ENCODE measurements around the gene DPEP1. TPM values are rescaled to one million over a fixed set of nuclear protein-coding genes. Genes with fewer than 3 reads are reported as not detected.

Gene DPEP1
- total and polyA plus RNA-seq, 2 donors from 2014 or later, result 24.2 to 433 TPM

- H3K27ac ChIP-seq (ENCODE audit: low read depth in 2 of 2, low read length in 2 of 2), result no peak within 1 kb of the TSS
- DNase-seq (peak in 4 of 5 donors; percentile 43 to 73 (median 58)), FAIRE-seq (no peak)
- H3K36me3 ChIP-seq (ENCODE audit: control insufficient read depth in 2 of 3, insufficient read depth in 3 of 3, low read length in 3 of 3), result no peaks in the 10 kb centered on the region
- TF ChIP-seq, protein P1, sequence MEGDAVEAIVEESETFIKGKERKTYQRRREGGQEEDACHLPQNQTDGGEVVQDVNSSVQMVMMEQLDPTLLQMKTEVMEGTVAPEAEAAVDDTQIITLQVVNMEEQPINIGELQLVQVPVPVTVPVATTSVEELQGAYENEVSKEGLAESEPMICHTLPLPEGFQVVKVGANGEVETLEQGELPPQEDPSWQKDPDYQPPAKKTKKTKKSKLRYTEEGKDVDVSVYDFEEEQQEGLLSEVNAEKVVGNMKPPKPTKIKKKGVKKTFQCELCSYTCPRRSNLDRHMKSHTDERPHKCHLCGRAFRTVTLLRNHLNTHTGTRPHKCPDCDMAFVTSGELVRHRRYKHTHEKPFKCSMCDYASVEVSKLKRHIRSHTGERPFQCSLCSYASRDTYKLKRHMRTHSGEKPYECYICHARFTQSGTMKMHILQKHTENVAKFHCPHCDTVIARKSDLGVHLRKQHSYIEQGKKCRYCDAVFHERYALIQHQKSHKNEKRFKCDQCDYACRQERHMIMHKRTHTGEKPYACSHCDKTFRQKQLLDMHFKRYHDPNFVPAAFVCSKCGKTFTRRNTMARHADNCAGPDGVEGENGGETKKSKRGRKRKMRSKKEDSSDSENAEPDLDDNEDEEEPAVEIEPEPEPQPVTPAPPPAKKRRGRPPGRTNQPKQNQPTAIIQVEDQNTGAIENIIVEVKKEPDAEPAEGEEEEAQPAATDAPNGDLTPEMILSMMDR (IDR thresholded peaks at IDR 0.05; ENCODE audit: borderline replicate concordance, extremely low read depth, insufficient read depth), result no peak
- H3K4me3 ChIP-seq (ENCODE audit: low read length in 3 of 3), result no peak within 1 kb of the TSS
- H3K27me3 ChIP-seq (ENCODE audit: control insufficient read depth, insufficient read depth, low read length), result no peaks in the 10 kb centered on the region
- intact Hi-C loops (cut with DNase I), result loop anchor here (10.0 kb wide), 1 partner anchor 69 kb away; no protein-coding TSS in a partner anchor
- no peak within 1 kb of the TSS for H3K9ac ChIP-seq (ENCODE audit: low read length in 3 of 3)
- peaks cover 0 to 10% (median 8%) of the 10 kb centered on the region in 3 donors for H3K4me1 ChIP-seq (ENCODE audit: control insufficient read depth in 2 of 3, insufficient read depth in 2 of 3, low read depth in 1 of 3, low read length in 3 of 3)
- H3K9me3 ChIP-seq (ENCODE audit: control insufficient read depth in 2 of 3, insufficient read depth in 1 of 3, low read length in 3 of 3), result no peaks in the 10 kb centered on the region
These were observed 37.9 kb upstream of the DPEP1 start, which contains the start of gene CPNE7 for GRCh38 chr16:89575247-89576152. Gene CPNE7, plus strand, starts transcription at chr16:89575758. Its CDS starts 140 bp downstream, at chr16:89575898.

GRCh38 chr16:89576153-89577054 lies 37.0 kb upstream of the DPEP1 start:
- H3K4me1 ChIP-seq (ENCODE audit: control insufficient read depth in 2 of 3, insufficient read depth in 2 of 3, low read depth in 1 of 3, low read length in 3 of 3), result peaks cover 0 to 10% (median 8%) of the 10 kb centered on the region in 3 donors
- no peak overlapping the region for H3K4me3 ChIP-seq (ENCODE audit: low read length in 3 of 3)
- FAIRE-seq (no peak), DNase-seq (peak in 2 of 5 donors; percentile 72 to 80)
- H3K36me3 ChIP-seq (ENCODE audit: control insufficient read depth in 2 of 3, insufficient read depth in 3 of 3, low read length in 3 of 3), result no peaks in the 10 kb centered on the region
- H3K27ac ChIP-seq (ENCODE audit: low read depth in 2 of 2, low read length in 2 of 2), result no peak overlapping the region
- no peaks in the 10 kb centered on the region for H3K27me3 ChIP-seq (ENCODE audit: control insufficient read depth, insufficient read depth, low read length)
- TF ChIP-seq, protein P1 (IDR thresholded peaks at IDR 0.05; ENCODE audit: borderline replicate concordance, extremely low read depth, insufficient read depth), result no peak
- no peak overlapping the region for H3K9ac ChIP-seq (ENCODE audit: low read length in 3 of 3)
- intact Hi-C loops (cut with DNase I), result loop anchor here (10.0 kb wide), 1 partner anchor 68 kb away; no protein-coding TSS in a partner anchor
- H3K9me3 ChIP-seq (ENCODE audit: control insufficient read depth in 2 of 3, insufficient read depth in 1 of 3, low read length in 3 of 3), result no peaks in the 10 kb centered on the region

DNA sequence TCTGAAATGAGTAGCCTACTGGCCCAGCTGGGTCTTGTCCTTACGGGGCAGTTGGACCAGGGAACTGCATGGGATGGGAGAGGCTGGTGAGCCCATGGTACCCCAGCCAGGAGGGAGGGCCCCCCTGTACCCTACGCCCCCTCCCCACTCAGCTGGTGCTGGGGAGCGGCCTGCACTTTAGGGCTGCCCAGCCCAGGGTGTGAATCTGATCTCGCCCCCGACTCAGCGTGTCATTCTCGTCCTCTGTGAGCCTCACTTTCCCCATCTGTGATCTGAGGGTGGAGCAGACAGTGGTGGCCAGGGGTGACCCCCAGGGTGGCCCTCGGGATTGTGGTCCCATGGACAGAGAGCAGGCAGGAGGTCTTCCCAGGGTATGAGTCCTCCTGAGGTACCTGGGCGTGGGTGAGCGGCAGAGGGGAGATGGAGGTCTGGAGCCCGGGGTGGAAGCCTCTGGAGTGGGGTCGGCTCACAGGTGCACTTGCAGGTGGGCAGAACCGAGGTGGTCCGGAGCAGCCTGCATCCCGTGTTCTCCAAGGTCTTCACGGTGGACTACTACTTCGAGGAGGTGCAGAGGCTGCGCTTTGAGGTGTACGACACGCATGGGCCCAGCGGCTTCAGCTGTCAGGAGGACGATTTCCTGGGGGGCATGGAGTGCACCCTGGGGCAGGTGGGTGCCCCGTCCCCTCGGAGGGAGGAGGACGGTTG lies 36.2 kb upstream of the DPEP1 start:
- H3K4me1 ChIP-seq (ENCODE audit: control insufficient read depth in 2 of 3, insufficient read depth in 2 of 3, low read depth in 1 of 3, low read length in 3 of 3), result peaks cover 0 to 13% (median 4%) of the 10 kb centered on the region in 3 donors
- peak in 1 of 5 donors; percentile 71 for DNase-seq
- H3K4me3 ChIP-seq (ENCODE audit: low read length in 3 of 3), result no peak overlapping the region
- no peak overlapping the region for H3K27ac ChIP-seq (ENCODE audit: low read depth in 2 of 2, low read length in 2 of 2)
- H3K9me3 ChIP-seq (ENCODE audit: control insufficient read depth in 2 of 3, insufficient read depth in 1 of 3, low read length in 3 of 3), result no peaks in the 10 kb centered on the region
- TF ChIP-seq, protein P1 (IDR thresholded peaks at IDR 0.05; ENCODE audit: borderline replicate concordance, extremely low read depth, insufficient read depth), result no peak
- no peak for FAIRE-seq
- intact Hi-C loops (cut with DNase I), result loop anchor here (10.0 kb wide), 1 partner anchor 68 kb away; no protein-coding TSS in a partner anchor
- H3K27me3 ChIP-seq (ENCODE audit: control insufficient read depth, insufficient read depth, low read length), result no peaks in the 10 kb centered on the region
- no peak overlapping the region for H3K9ac ChIP-seq (ENCODE audit: low read length in 3 of 3)
- H3K36me3 ChIP-seq (ENCODE audit: control insufficient read depth in 2 of 3, insufficient read depth in 3 of 3, low read length in 3 of 3), result no peaks in the 10 kb centered on the region
